Naive thymus-derived CD4-positive, alpha-beta T cell (primary cell): ENCODE results near the gene C10orf95. TPM values are rescaled to one million over a fixed set of nuclear protein-coding genes. Genes with fewer than 3 reads are reported as not detected.
"Not testable (repeated sequence)": the region's sequence is repeated elsewhere in the genome, so short reads cannot be mapped to it uniquely, and the experiment has no call there.

ENCODE experiments used
- ATAC-seq: fragments of 150-1000 bp; cut with Tn5 transposase; 2 replicates; pipeline ENCODE4 v1.10.0; 2021; ENCODE audit warnings: mild to moderate bottlenecking, moderate library complexity
- CTCF ChIA-PET: fragments of 350-600 bp; sonication (Branson Sonifier 250); formaldehyde crosslinking; loops from one replicate; lab custom pipeline; 2021; ENCODE audit warnings: antibody characterized with exemption; lab: Charles Lee
- POLR2A ChIA-PET: fragments of 350-600 bp; sonication (Branson Sonifier 250); formaldehyde crosslinking; loops from one replicate; lab custom pipeline; 2021; ENCODE audit warnings: antibody characterized with exemption, inconsistent platforms; lab: Charles Lee
- DNase-seq, 9 donors: peaks; one replicate each; pipeline versions ENCODE4 v3.0.0 to v3.0.0-alpha.2; 2020 to 2022; ENCODE audit warnings: mixed read lengths in 1 of 9
- H3K27ac ChIP-seq: one replicate; pipeline ENCODE4 v1.7.0; 2013; ENCODE audit warnings: mild to moderate bottlenecking, low read depth, low read length, moderate library complexity
- H3K27me3 ChIP-seq, 2 donors: one replicate each; pipeline ENCODE4 v1.7.0; 2013; ENCODE audit warnings: low read length in 2 of 2, mild to moderate bottlenecking in 2 of 2, moderate library complexity in 2 of 2; ENCODE audit not compliant: control insufficient read depth in 2 of 2, insufficient read depth in 2 of 2
- H3K36me3 ChIP-seq, 3 experiments: 1 replicate in 2 of 3; 2 replicates in 1 of 3; pipeline ENCODE4 v1.7.0; 2013; ENCODE audit warnings: low read length in 3 of 3, mild to moderate bottlenecking in 3 of 3, moderate library complexity in 1 of 3; ENCODE audit not compliant: insufficient read depth in 3 of 3, control insufficient read depth in 2 of 3
- H3K4me1 ChIP-seq, 2 donors: one replicate each; pipeline ENCODE4 v1.7.0; 2013; ENCODE audit warnings: low read length in 2 of 2, mild to moderate bottlenecking in 2 of 2, moderate library complexity in 1 of 2; ENCODE audit not compliant: control insufficient read depth in 2 of 2, insufficient read depth in 2 of 2
- H3K4me3 ChIP-seq: 2 replicates; pipeline ENCODE4 v1.7.0; 2013; ENCODE audit warnings: mild to moderate bottlenecking, low read length
- H3K9me3 ChIP-seq, 3 experiments: 1 replicate in 2 of 3; 2 replicates in 1 of 3; pipeline ENCODE4 v1.7.0; 2013; ENCODE audit warnings: low read length in 3 of 3; ENCODE audit not compliant: control insufficient read depth in 2 of 3
- H3K27ac Mint-ChIP-seq, 9 donors: one replicate each; pipeline ENCODE4 v1.8.0; 2020 to 2022; ENCODE audit warnings: mixed read lengths in 9 of 9, mild to moderate bottlenecking in 8 of 9, moderate library complexity in 5 of 9, inconsistent platforms in 2 of 9
- H3K27me3 Mint-ChIP-seq, 5 donors: one replicate each; pipeline ENCODE4 v1.8.0; 2021 to 2022; ENCODE audit warnings: mixed read lengths in 5 of 5, mild to moderate bottlenecking in 1 of 5
- H3K36me3 Mint-ChIP-seq, 5 donors: one replicate each; pipeline ENCODE4 v1.8.0; 2020 to 2022; ENCODE audit warnings: mixed read lengths in 5 of 5, mild to moderate bottlenecking in 3 of 5, inconsistent platforms in 1 of 5
- H3K4me1 Mint-ChIP-seq, 7 donors: one replicate each; pipeline ENCODE4 v1.8.0; 2020 to 2022; ENCODE audit warnings: mixed read lengths in 7 of 7, mild to moderate bottlenecking in 3 of 7, inconsistent platforms in 1 of 7
- H3K4me3 Mint-ChIP-seq, 10 donors: one replicate each; pipeline ENCODE4 v1.8.0; 2020 to 2022; ENCODE audit warnings: mild to moderate bottlenecking in 10 of 10, mixed read lengths in 10 of 10, moderate library complexity in 6 of 10, inconsistent platforms in 2 of 10
- H3K9me3 Mint-ChIP-seq, 11 donors: one replicate each; pipeline ENCODE4 v1.8.0; 2020 to 2022; ENCODE audit warnings: mixed read lengths in 11 of 11, mild to moderate bottlenecking in 4 of 11, inconsistent platforms in 1 of 11, moderate library complexity in 1 of 11
- intact Hi-C, 2 donors: fragments of 100-400 bp; cut with micrococcal nuclease; formaldehyde crosslinking; loops; one replicate each; pipeline ENCODE4 v1.15.1; 2023
- polyA plus RNA-seq, 2 donors: library from polyadenylated mRNA; unstranded; fragments of 300-500 nt; fragmentation: Illumina TruSeq; gene quantifications; one replicate each; pipeline ENCODE4 v1.2.3, GENCODE V29; 2021
- total RNA-seq, 6 experiments: library from RNA in 5 of 6; stranded (reverse) in 5 of 6; gene quantifications; 1 replicate in 5 of 6; 2 replicates in 1 of 6; pipeline ENCODE4 v1.2.3 and lab custom pipeline; 2021 to 2026

Gene C10orf95, protein sequence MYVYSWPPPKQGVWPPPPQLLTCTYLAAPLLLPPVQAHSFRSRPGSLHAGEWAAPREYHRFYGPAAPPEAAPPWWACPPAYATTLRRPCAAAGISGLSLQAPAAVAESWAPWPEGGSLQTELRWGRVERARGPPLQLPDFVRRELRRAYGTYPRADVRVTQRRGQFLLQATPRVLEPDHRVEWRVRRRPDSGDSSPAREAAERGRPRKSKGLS
- total RNA-seq: under 1 TPM in 4 of 5 experiments, not detected in 1; 0.19 to 0.78 (median 0.51) TPM
- polyA plus RNA-seq: under 1 TPM; 0.32 to 0.41 TPM
- total RNA-seq (lab: John Stamatoyannopoulos, UW): 0.54 reads per million

DNA sequence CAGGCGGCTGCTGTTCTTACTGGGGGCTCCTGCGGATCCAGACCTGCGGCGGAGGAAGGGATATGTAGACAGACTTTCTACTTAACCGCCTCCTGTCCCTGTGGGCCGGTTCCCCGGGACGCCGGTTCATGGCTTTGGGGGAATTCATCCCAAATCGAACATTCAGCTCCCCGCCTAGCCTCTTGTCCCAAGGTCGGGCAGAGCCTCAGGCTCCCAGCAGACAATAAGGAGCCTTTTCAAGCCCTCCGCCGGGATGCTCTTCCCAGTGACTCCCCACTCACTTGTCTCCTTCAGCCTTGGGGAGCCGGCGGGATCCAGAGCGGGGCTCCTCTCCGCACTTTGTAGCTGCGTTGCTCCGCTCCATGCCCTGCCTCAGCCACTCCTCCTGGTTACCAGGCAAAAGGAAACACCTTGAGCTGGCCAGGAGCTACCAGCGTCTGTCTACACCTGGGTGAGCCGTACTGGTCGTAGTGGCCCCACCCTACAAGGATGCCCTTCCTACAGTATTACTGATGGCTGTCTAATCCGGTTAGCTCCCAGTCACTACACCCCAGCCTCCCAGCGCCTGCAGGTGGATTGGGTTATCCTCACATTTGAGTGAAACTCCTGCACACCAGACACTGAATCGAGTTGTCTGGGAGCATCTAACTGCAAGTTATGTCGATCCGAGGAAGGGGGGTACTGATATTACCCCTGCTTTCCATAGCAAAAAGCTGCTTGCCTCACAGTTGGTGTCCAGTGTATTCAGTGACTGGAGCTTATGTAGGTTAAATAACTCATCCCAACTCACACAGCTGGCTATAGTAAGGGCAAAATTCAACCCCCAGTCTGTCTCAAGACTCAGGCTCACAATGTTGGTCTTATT lies at the start of gene C10orf95:
C10orf95 (minus strand) TSS at position 439 of the 865 bp plus-strand sequence. CDS start 450 bp downstream, outside the sequence.
- peaks cover 12 to 14% of the 10 kb centered on the region in 2 donors for H3K4me1 ChIP-seq
- peaks cover 14 to 32% (median 26%) of the 10 kb centered on the region in 7 donors for H3K4me1 Mint-ChIP-seq
- H3K9me3 Mint-ChIP-seq: no peaks in the 10 kb centered on the region
- CTCF ChIA-PET: interaction anchor here (0.7 to 2.6 kb wide), 6 partner anchors 19 to 41 kb away, joined by 3 to 9 read pairs (median 4); partner anchors contain the start of genes CUEDC2 and FBXL15
- ATAC-seq: no peak
- intact Hi-C loops: loop anchor here (2.0 to 5.0 kb wide), 3 partner anchors 191 to 394 kb away; partner anchors contain the start of genes ARMH3 (in 1 of the 2) and TRIM8 (in 1 of the 2)
- H3K9me3 ChIP-seq: no peaks in the 10 kb centered on the region
- no peak for DNase-seq
- H3K27ac Mint-ChIP-seq: peak within 1 kb of the TSS; percentile 77 to 96 (median 89)
- peaks cover 0 to 9% (median 4%) of the 10 kb centered on the region in 5 donors for H3K36me3 Mint-ChIP-seq
- H3K27me3 Mint-ChIP-seq: no peaks in the 10 kb centered on the region
- peak within 1 kb of the TSS; percentile 88 for H3K4me3 ChIP-seq
- peak within 1 kb of the TSS; percentile 85 to 97 (median 92) for H3K4me3 Mint-ChIP-seq
- H3K27me3 ChIP-seq: no peaks in the 10 kb centered on the region
- H3K36me3 ChIP-seq: peaks cover 0 to 5% (median 3%) of the 10 kb centered on the region in 3 experiments
- peak within 1 kb of the TSS; percentile 90 for H3K27ac ChIP-seq
- POLR2A ChIA-PET: interaction anchor here (0.9 to 6.7 kb wide), 20 partner anchors 9 to 467 kb away, joined by 3 to 157 read pairs (median 4); partner anchors contain the start of genes ACTR1A, CNNM2, CUEDC2 and FBXL15

DNA sequence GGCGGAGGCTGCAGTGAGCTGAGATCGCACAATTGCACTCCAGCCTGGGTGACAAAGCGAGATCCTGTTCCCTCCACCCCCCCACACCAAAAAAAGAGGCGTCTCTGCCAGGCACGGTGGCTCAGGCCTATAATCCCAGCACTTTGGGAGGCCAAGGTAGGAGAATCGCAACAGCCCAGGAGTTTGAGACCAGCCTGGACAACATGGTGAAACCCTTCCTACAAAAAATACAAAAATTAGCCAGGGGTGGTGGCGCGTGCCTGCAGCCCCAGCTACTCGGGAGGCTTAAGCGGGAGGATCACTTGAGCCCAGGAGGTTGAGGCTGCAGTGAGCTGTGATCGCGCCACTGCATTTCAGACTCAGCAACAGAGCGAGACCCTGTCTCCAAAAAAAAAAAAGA lies 49.3 kb upstream of the C10orf95 start:
- peaks cover 19 to 33% of the 10 kb centered on the region in 2 donors for H3K4me1 ChIP-seq
- H3K36me3 ChIP-seq, ATAC-seq, H3K36me3 Mint-ChIP-seq, H3K27ac ChIP-seq, H3K9me3 ChIP-seq, H3K4me3 ChIP-seq, H3K27me3 ChIP-seq, H3K4me3 Mint-ChIP-seq, H3K27ac Mint-ChIP-seq, DNase-seq, H3K9me3 Mint-ChIP-seq, H3K27me3 Mint-ChIP-seq: not testable (repeated sequence)
- CTCF ChIA-PET: interaction anchor here (0.6 to 0.9 kb wide), 4 partner anchors 11 to 505 kb away, joined by 3 to 4 read pairs (median 4); no protein-coding TSS in a partner anchor
- intact Hi-C loops: loop anchor here (5.0 to 10.0 kb wide), 4 partner anchors 864 to 1732 kb away; partner anchors contain the start of genes CFAP43 (in 1 of the 2), SLF2 (in 1 of the 2), STN1 (in 1 of the 2) and TAF5 (in 1 of the 2)
- POLR2A ChIA-PET: interaction anchor here (1.1 kb wide), 1 partner anchor 50 kb away, joined by 4 read pairs; no protein-coding TSS in a partner anchor
- H3K4me1 Mint-ChIP-seq: peaks cover 27 to 54% (median 39%) of the 10 kb centered on the region in 7 donors

DNA sequence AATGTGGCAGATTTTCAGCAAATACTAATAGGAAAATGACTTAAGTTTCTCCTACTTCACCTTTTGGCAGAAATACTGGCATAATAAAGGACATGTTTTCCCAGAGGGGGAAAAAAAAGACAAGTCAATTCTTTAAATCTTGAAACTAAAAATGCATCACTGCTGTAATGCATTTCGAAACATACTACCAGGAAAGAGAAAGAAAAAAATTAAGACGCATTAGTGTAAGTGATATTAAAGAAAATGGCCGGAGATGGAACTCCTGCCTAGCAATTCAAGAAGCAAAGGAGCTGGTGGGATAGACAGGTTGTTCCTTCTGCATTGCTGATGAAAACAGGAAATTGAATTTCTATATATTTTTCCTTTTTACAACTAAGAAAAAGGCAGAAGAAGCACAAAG lies 48.0 kb upstream of the C10orf95 start:
- no peaks in the 10 kb centered on the region for H3K27me3 Mint-ChIP-seq
- Histone ChIP-seq H3K4me3 (no peak overlapping the region), H3K9me3 (no peaks in the 10 kb centered on the region), H3K36me3 (peaks cover 0 to 5% (median 0%) of the 10 kb centered on the region in 3 experiments), H3K4me1 (peaks cover 13 to 22% of the 10 kb centered on the region in 2 donors), H3K27me3 (no peaks in the 10 kb centered on the region), H3K27ac (no peak overlapping the region)
- H3K36me3 Mint-ChIP-seq: no peaks in the 10 kb centered on the region
- ChIA-PET POLR2A (interaction anchor here (1.2 kb wide), 1 partner anchor 49 kb away, joined by 3 read pairs; no protein-coding TSS in a partner anchor), CTCF (interaction anchor here (0.6 kb wide), 1 partner anchor 78 kb away, joined by 4 read pairs; no protein-coding TSS in a partner anchor)
- H3K27ac Mint-ChIP-seq: peak overlapping the region in 1 of 9 donors; percentile 1
- intact Hi-C loops: no loop called here
- no peaks in the 10 kb centered on the region for H3K9me3 Mint-ChIP-seq
- ATAC-seq (no peak), DNase-seq (no peak)
- H3K4me1 Mint-ChIP-seq: peaks cover 18 to 44% (median 28%) of the 10 kb centered on the region in 7 donors
- H3K4me3 Mint-ChIP-seq: peak overlapping the region in 1 of 10 donors; percentile 59

DNA sequence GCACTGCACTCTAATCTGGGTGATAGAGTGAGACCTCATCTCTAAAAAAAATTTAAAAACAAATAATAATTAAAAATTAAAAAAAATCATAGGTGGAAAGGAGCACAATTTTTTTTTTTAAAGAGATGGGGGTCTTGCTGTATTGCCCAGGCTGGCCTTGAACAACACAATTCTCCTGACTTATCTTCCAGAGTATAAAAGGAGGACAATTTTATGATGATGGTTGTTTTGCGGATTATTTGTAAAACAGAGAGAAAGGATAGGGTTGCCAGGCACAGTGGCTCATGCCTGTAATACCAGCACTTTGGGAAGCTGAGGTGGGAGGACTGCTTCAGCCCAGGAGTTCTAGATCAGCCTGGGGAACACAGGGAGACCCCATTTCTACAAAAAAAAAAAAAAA lies 46.2 kb upstream of the C10orf95 start:
- no peak for ATAC-seq
- Mint-ChIP-seq H3K36me3 (no peaks in the 10 kb centered on the region), H3K9me3 (no peaks in the 10 kb centered on the region), H3K4me3 (no peak overlapping the region), H3K27ac (peak overlapping the region in 2 of 9 donors; percentile 51 to 61), H3K27me3 (no peaks in the 10 kb centered on the region), H3K4me1 (peaks cover 18 to 57% (median 41%) of the 10 kb centered on the region in 7 donors)
- no peak for DNase-seq
- ChIA-PET POLR2A (no interaction called here), CTCF (interaction anchor here (0.5 to 1.6 kb wide), 3 partner anchors 86 to 531 kb away, joined by 3 to 8 read pairs (median 4); no protein-coding TSS in a partner anchor)
- H3K27me3 ChIP-seq: no peaks in the 10 kb centered on the region
- no peak overlapping the region for H3K27ac ChIP-seq
- H3K4me1 ChIP-seq: peaks cover 6 to 14% of the 10 kb centered on the region in 2 donors
- H3K36me3 ChIP-seq: peaks cover 0 to 14% (median 1%) of the 10 kb centered on the region in 3 experiments
- H3K4me3 ChIP-seq: no peak overlapping the region
- H3K9me3 ChIP-seq: no peaks in the 10 kb centered on the region
- intact Hi-C loops: no loop called here

DNA sequence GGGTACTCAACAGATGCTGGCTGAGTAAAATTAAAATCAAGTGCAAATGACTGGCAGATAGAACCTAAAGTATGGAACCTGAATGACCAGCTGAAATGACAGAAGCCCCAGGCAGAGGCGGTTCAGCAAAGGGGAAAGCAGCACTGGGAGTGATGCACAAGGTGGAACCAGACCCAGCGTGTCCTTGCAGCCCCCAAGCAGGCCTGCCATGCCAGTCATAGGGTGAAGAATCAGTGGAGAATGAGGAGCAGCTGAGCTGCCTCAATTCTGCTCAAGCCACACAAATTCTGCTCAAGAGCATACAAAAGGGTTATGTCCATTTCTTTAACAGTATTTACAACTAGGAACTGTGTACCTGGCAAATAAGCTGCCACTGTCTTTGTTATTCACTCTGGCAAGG lies 42.4 kb upstream of the C10orf95 start:
- H3K4me1 Mint-ChIP-seq: peaks cover 9 to 55% (median 38%) of the 10 kb centered on the region in 7 donors
- intact Hi-C loops: no loop called here
- H3K9me3 Mint-ChIP-seq: no peaks in the 10 kb centered on the region
- Histone ChIP-seq H3K27ac (no peak overlapping the region), H3K27me3 (no peaks in the 10 kb centered on the region), H3K4me3 (no peak overlapping the region), H3K4me1 (peaks cover 0 to 4% of the 10 kb centered on the region in 2 donors), H3K9me3 (no peaks in the 10 kb centered on the region), H3K36me3 (peaks cover 0 to 37% (median 7%) of the 10 kb centered on the region in 3 experiments)
- ChIA-PET POLR2A (interaction anchor here (1.3 kb wide), 1 partner anchor 43 kb away, joined by 3 read pairs; no protein-coding TSS in a partner anchor), CTCF (no interaction called here)
- no peak for ATAC-seq
- no peak for DNase-seq
- no peaks in the 10 kb centered on the region for H3K27me3 Mint-ChIP-seq
- peak overlapping the region in 1 of 9 donors; percentile 70 for H3K27ac Mint-ChIP-seq
- H3K36me3 Mint-ChIP-seq: peaks cover 0 to 7% (median 3%) of the 10 kb centered on the region in 5 donors
- H3K4me3 Mint-ChIP-seq: no peak overlapping the region

DNA sequence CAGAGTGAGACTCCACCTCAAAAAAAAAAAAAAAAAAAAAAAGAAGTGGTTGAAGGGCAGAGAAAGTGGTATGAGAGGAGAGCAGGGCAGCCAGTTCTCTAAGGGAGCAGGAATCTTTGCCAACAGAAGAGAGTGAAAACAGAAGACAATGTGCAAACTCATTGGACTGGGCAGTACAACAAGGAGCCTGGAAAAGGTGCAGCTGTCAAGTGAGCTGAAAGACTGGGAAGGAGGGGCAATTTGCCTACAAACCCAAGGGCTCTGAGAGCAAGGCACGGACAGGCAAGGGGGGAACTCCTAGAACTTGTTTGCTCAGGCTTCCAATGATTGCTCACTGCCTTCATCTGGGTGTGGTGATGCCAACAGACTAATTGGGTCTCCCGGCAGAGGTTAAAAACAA lies 41.6 kb upstream of the C10orf95 start:
- no peaks in the 10 kb centered on the region for H3K9me3 ChIP-seq
- no peaks in the 10 kb centered on the region for H3K27me3 ChIP-seq
- intact Hi-C loops: no loop called here
- no peaks in the 10 kb centered on the region for H3K9me3 Mint-ChIP-seq
- peaks cover 8 to 45% (median 11%) of the 10 kb centered on the region in 3 experiments for H3K36me3 ChIP-seq
- peaks cover 0 to 4% of the 10 kb centered on the region in 2 donors for H3K4me1 ChIP-seq
- peaks cover 3 to 47% (median 32%) of the 10 kb centered on the region in 7 donors for H3K4me1 Mint-ChIP-seq
- ChIA-PET POLR2A (interaction anchor here (1.3 kb wide), 1 partner anchor 42 kb away, joined by 3 read pairs; no protein-coding TSS in a partner anchor), CTCF (no interaction called here)
- H3K4me3 ChIP-seq: no peak overlapping the region
- H3K27me3 Mint-ChIP-seq: no peaks in the 10 kb centered on the region
- no peak overlapping the region for H3K27ac ChIP-seq
- peak overlapping the region in 2 of 9 donors; percentile 4 to 70 for H3K27ac Mint-ChIP-seq
- H3K36me3 Mint-ChIP-seq: peaks cover under 1 to 10% (median 3%) of the 10 kb centered on the region in 5 donors
- no peak for DNase-seq
- H3K4me3 Mint-ChIP-seq: no peak overlapping the region
- ATAC-seq: no peak
